ENCODE results near the gene ZNF668. TPM values are rescaled to one million over a fixed set of nuclear protein-coding genes. Genes with fewer than 3 reads are reported as not detected.
A peak's percentile ranks its signal among the peaks of the same experiment; 100 is the strongest.

ZNF668 gene
- total and polyA plus RNA-seq, 2 of the 13 experiments (the other 11 are each of a cell fraction or from before 2014, with no cell fraction given), result 3.8 to 9.8 TPM

DNA sequence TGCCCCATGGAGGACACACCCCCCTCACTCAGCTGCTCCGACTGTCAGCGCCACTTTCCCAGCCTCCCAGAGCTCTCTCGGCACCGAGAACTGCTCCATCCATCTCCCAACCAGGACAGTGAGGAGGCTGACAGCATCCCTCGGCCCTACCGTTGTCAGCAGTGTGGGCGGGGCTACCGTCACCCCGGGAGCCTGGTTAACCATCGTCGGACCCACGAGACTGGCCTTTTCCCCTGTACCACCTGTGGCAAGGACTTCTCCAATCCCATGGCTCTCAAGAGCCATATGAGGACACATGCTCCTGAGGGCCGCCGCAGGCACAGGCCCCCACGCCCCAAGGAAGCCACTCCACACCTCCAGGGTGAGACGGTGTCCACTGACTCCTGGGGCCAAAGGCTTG is 2.3 kb upstream of the ZNF668 start (continued):
- TF ChIP-seq ZNF7 (CRISPR knock-in tag; IDR thresholded peaks at IDR 0.05), result no peak
- no peak for TF ChIP-seq HMG20A (CRISPR knock-in tag; IDR thresholded peaks at IDR 0.05; ENCODE audit: borderline replicate concordance)
- TF ChIP-seq, protein P1, sequence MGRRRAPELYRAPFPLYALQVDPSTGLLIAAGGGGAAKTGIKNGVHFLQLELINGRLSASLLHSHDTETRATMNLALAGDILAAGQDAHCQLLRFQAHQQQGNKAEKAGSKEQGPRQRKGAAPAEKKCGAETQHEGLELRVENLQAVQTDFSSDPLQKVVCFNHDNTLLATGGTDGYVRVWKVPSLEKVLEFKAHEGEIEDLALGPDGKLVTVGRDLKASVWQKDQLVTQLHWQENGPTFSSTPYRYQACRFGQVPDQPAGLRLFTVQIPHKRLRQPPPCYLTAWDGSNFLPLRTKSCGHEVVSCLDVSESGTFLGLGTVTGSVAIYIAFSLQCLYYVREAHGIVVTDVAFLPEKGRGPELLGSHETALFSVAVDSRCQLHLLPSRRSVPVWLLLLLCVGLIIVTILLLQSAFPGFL (CRISPR knock-in tag; IDR thresholded peaks at IDR 0.05), result no peak
- no peak for TF ChIP-seq YEATS4 (CRISPR knock-in tag; IDR thresholded peaks at IDR 0.05; ENCODE audit: borderline replicate concordance)
- no peak for TF ChIP-seq SOX5 (CRISPR knock-in tag; IDR thresholded peaks at IDR 0.05; ENCODE audit: borderline replicate concordance)
- TF ChIP-seq, protein P2, sequence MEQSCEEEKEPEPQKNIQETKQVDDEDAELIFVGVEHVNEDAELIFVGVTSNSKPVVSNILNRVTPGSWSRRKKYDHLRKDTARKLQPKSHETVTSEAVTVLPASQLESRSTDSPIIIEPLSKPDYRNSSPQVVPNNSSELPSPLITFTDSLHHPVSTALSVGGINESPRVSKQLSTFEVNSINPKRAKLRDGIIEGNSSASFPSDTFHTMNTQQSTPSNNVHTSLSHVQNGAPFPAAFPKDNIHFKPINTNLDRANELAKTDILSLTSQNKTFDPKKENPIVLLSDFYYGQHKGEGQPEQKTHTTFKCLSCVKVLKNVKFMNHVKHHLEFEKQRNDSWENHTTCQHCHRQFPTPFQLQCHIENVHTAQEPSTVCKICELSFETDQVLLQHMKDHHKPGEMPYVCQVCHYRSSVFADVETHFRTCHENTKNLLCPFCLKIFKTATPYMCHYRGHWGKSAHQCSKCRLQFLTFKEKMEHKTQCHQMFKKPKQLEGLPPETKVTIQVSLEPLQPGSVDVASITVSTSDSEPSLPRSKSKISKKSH (CRISPR knock-in tag; IDR thresholded peaks at IDR 0.05; ENCODE audit: borderline replicate concordance), result 0 out of 2 replicates have a peak, but pooled peaks have one; percentile 21
- no peak for TF ChIP-seq HNF4A (CRISPR knock-in tag; IDR thresholded peaks at IDR 0.05)
- TF ChIP-seq ZFYVE20 (CRISPR knock-in tag; IDR thresholded peaks at IDR 0.05; ENCODE audit: borderline replicate concordance, low read depth), result no peak
- no peak for TF ChIP-seq PCBP1 (IDR thresholded peaks at IDR 0.05; ENCODE audit: borderline replicate concordance, low read depth, low read length)
- TF ChIP-seq, protein P3, sequence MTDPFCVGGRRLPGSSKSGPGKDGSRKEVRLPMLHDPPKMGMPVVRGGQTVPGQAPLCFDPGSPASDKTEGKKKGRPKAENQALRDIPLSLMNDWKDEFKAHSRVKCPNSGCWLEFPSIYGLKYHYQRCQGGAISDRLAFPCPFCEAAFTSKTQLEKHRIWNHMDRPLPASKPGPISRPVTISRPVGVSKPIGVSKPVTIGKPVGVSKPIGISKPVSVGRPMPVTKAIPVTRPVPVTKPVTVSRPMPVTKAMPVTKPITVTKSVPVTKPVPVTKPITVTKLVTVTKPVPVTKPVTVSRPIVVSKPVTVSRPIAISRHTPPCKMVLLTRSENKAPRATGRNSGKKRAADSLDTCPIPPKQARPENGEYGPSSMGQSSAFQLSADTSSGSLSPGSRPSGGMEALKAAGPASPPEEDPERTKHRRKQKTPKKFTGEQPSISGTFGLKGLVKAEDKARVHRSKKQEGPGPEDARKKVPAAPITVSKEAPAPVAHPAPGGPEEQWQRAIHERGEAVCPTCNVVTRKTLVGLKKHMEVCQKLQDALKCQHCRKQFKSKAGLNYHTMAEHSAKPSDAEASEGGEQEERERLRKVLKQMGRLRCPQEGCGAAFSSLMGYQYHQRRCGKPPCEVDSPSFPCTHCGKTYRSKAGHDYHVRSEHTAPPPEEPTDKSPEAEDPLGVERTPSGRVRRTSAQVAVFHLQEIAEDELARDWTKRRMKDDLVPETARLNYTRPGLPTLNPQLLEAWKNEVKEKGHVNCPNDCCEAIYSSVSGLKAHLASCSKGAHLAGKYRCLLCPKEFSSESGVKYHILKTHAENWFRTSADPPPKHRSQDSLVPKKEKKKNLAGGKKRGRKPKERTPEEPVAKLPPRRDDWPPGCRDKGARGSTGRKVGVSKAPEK (CRISPR knock-in tag; IDR thresholded peaks at IDR 0.05; ENCODE audit: borderline replicate concordance), result no peak
- TF ChIP-seq KDM4B (CRISPR knock-in tag; IDR thresholded peaks at IDR 0.05), result no peak

All from HepG2 (cell line).